Measurements from ENCODE around the gene HNRNPCL2.
"Not testable (repeated sequence)": the region's sequence is repeated elsewhere in the genome, so short reads cannot be mapped to it uniquely, and the experiment has no call there.

The HNRNPCL2 gene

DNA sequence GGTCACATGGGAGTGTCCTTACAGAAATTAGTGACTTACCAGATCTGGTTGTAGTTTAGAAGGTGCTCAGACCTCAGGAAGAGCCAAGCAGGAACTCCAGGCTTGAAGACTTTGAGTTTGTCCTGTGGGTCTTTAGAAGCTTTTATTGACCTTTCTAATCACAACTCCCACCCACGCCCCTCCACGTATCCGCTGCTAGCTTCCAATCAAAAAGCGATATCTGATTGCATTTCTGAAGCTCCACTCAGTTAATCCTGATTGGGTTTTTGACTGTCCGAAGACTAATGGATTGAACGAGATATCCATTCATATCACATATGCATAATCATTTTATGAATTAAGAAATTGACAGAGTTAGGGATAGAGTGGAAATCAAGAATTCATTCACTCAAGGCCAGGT lies at the start of gene HNRNPCL2:
Gene HNRNPCL2, minus strand, starts transcription at position 101 of the 400 bp plus-strand sequence. CDS start 454 bp downstream, outside the sequence.
- DNase-seq (ENCODE audit: low spot score); in situ Hi-C loops (cut with MboI; ENCODE audit: low sequenced_read_pairs, unreplicated experiment): not testable (repeated sequence)

GRCh38 chr1:13165531-13165930 lies 48.9 kb upstream of the HNRNPCL2 start, which contains the start of gene HNRNPCL4:
Gene HNRNPCL4 (minus strand): TSS chr1:13165631. CDS start chr1:13165467, 164 bp downstream.
- DNase-seq (ENCODE audit: low spot score); in situ Hi-C loops (cut with MboI; ENCODE audit: low sequenced_read_pairs, unreplicated experiment): not testable (repeated sequence)

GRCh38 chr1:13155909-13156308 lies 39.3 kb upstream of the HNRNPCL2 start, which contains the start of gene PRAMEF26:
Gene PRAMEF26 (minus strand): TSS chr1:13156009. CDS start chr1:13153095, 2,914 bp downstream.
- DNase-seq (ENCODE audit: low spot score); in situ Hi-C loops (cut with MboI; ENCODE audit: low sequenced_read_pairs, unreplicated experiment): not testable (repeated sequence)

GRCh38 chr1:13070474-13070873 lies 46.2 kb downstream of the HNRNPCL2 start, which contains the start of gene PRAMEF25:
Gene PRAMEF25 (plus strand): TSS chr1:13070774. CDS start chr1:13073694, 2,920 bp downstream.
- DNase-seq (ENCODE audit: low spot score); in situ Hi-C loops (cut with MboI; ENCODE audit: low sequenced_read_pairs, unreplicated experiment): not testable (repeated sequence)

All from GM13976 (cell line).